Spleen (tissue), 7 donors: ENCODE measurements around the gene GID8.

Source experiments
- POLR2A ChIP-seq, 3 donors: fragments of 450-650 bp; IDR thresholded peaks; one replicate each; pipeline ENCODE4 v1.5.1; 2017; ENCODE audit warnings: antibody characterized with exemption in 3 of 3, mild to moderate bottlenecking in 1 of 3
- POLR2AphosphoS5 ChIP-seq, 3 donors: sonication (generic); formaldehyde crosslinking; IDR thresholded peaks; one replicate each; pipeline ENCODE4 v1.5.1; 2017; ENCODE audit warnings: antibody characterized with exemption in 3 of 3
- TF ChIP-seq, protein P1 (sequence below), 11 experiments: fragments of 200-600 bp in 7 of 11; fragments of 450-650 bp in 4 of 11; sonication (generic) in 4 of 11; IDR thresholded peaks in 8 of 11; conservative IDR thresholded peaks in 3 of 11; 1 replicate in 7 of 11; 2 replicates in 4 of 11; pipeline versions ENCODE4 v1.4.0 to v1.8.0; 2016 to 2021; ENCODE audit warnings: antibody characterized with exemption in 11 of 11, inconsistent platforms in 4 of 11, mild to moderate bottlenecking in 1 of 11
- donor health status: DM: no; HTN: no; CAD: no; lungs with moderate emphysema.
- donor health status: DM: no; HTN: no; CAD: no.
- donor health status: DM: no; HTN: no; CAD: no.

DNA sequence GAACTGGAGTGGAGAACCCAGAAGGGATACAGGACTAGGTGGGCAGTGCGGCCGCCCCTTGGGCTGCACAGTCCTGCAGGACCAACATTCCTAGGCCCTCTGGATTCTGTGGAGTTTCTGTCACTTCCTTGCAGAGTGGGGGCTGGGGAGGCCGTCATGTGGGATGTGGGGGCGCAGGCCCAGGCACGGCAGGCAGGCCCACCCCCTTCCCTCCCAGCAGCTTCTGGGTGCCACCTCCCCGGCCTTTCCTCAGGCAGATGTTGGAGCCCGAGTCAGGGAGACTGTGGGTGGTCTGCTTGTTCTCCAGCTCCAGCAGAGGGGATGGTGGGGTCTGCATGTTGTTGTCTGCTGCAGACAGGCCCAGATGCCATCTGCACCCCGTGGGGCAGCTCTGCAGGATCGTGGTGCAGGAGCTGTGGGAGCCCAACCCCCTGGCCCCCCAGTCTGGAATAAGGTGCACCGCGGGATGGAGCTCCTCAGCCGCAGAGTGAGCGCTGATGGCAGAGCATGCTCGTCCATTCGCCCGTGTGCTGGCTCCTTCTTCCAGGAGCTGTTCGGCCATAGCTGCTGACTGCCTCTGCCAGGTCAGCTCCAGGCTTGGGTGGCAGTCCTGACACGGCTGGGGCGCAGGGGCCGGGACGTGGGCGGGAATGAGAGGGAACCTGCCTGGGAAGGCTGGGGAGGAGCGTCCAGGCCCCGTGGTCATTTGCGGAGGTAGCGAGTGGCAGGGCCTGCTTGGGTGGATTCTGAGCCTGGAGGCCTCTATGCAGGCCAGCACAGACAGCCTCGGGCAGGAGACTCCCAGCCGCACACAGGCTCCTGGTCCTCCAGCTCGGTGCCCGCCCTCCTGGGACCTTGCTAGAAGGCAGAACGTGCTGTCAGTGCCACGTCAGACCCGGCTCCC lies 32.6 kb downstream of the GID8 start:
- TF ChIP-seq, protein P1, sequence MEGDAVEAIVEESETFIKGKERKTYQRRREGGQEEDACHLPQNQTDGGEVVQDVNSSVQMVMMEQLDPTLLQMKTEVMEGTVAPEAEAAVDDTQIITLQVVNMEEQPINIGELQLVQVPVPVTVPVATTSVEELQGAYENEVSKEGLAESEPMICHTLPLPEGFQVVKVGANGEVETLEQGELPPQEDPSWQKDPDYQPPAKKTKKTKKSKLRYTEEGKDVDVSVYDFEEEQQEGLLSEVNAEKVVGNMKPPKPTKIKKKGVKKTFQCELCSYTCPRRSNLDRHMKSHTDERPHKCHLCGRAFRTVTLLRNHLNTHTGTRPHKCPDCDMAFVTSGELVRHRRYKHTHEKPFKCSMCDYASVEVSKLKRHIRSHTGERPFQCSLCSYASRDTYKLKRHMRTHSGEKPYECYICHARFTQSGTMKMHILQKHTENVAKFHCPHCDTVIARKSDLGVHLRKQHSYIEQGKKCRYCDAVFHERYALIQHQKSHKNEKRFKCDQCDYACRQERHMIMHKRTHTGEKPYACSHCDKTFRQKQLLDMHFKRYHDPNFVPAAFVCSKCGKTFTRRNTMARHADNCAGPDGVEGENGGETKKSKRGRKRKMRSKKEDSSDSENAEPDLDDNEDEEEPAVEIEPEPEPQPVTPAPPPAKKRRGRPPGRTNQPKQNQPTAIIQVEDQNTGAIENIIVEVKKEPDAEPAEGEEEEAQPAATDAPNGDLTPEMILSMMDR (IDR thresholded peaks at IDR 0.05 in 8 of 11, conservative IDR thresholded peaks at IDR 0.05 in 3 of 11), result no peak
- TF ChIP-seq POLR2A (IDR thresholded peaks at IDR 0.05) (no peak), POLR2AphosphoS5 (IDR thresholded peaks at IDR 0.05) (no peak)
